ENCODE measurements around the gene SLC16A8.

Gene SLC16A8

GRCh38 chr22:38056969-38057891, 26.8 kb downstream of the SLC16A8 start, which contains the start of gene PICK1:
TSS of gene PICK1 (plus strand) at chr22:38057404. CDS start at chr22:38057810, 406 bp downstream.
- peak; percentile 97 for ATAC-seq
- TF ChIP-seq CSDC2 (CRISPR knock-in tag; IDR thresholded peaks at IDR 0.05): no peak
- no peak for TF ChIP-seq TOX (CRISPR knock-in tag; IDR thresholded peaks at IDR 0.05; ENCODE audit: borderline replicate concordance)
- TF ChIP-seq, protein P1, sequence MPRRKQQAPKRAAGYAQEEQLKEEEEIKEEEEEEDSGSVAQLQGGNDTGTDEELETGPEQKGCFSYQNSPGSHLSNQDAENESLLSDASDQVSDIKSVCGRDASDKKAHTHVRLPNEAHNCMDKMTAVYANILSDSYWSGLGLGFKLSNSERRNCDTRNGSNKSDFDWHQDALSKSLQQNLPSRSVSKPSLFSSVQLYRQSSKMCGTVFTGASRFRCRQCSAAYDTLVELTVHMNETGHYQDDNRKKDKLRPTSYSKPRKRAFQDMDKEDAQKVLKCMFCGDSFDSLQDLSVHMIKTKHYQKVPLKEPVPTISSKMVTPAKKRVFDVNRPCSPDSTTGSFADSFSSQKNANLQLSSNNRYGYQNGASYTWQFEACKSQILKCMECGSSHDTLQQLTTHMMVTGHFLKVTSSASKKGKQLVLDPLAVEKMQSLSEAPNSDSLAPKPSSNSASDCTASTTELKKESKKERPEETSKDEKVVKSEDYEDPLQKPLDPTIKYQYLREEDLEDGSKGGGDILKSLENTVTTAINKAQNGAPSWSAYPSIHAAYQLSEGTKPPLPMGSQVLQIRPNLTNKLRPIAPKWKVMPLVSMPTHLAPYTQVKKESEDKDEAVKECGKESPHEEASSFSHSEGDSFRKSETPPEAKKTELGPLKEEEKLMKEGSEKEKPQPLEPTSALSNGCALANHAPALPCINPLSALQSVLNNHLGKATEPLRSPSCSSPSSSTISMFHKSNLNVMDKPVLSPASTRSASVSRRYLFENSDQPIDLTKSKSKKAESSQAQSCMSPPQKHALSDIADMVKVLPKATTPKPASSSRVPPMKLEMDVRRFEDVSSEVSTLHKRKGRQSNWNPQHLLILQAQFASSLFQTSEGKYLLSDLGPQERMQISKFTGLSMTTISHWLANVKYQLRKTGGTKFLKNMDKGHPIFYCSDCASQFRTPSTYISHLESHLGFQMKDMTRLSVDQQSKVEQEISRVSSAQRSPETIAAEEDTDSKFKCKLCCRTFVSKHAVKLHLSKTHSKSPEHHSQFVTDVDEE (CRISPR knock-in tag; IDR thresholded peaks at IDR 0.05): no peak
- no peak for TF ChIP-seq PATZ1 (CRISPR knock-in tag; IDR thresholded peaks at IDR 0.05; ENCODE audit: borderline replicate concordance)
- TF ChIP-seq, protein P2, sequence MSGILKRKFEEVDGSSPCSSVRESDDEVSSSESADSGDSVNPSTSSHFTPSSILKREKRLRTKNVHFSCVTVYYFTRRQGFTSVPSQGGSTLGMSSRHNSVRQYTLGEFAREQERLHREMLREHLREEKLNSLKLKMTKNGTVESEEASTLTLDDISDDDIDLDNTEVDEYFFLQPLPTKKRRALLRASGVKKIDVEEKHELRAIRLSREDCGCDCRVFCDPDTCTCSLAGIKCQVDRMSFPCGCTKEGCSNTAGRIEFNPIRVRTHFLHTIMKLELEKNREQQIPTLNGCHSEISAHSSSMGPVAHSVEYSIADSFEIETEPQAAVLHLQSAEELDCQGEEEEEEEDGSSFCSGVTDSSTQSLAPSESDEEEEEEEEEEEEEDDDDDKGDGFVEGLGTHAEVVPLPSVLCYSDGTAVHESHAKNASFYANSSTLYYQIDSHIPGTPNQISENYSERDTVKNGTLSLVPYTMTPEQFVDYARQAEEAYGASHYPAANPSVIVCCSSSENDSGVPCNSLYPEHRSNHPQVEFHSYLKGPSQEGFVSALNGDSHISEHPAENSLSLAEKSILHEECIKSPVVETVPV (CRISPR knock-in tag; IDR thresholded peaks at IDR 0.05): no peak
- TF ChIP-seq ZFP3 (CRISPR knock-in tag; IDR thresholded peaks at IDR 0.05): no peak
- TF ChIP-seq ZC3H10 (CRISPR knock-in tag; IDR thresholded peaks at IDR 0.05): no peak
- TF ChIP-seq ZNF70 (CRISPR knock-in tag; IDR thresholded peaks at IDR 0.05): no peak
- TF ChIP-seq TCF4 (CRISPR knock-in tag; IDR thresholded peaks at IDR 0.05; ENCODE audit: borderline replicate concordance): no peak
- TF ChIP-seq OSR1 (CRISPR knock-in tag; IDR thresholded peaks at IDR 0.05): no peak
- TF ChIP-seq RARB (CRISPR knock-in tag; IDR thresholded peaks at IDR 0.05): no peak
- TF ChIP-seq ESRRG (CRISPR knock-in tag; IDR thresholded peaks at IDR 0.05): no peak
- TF ChIP-seq ZNF8 (CRISPR knock-in tag; IDR thresholded peaks at IDR 0.05): no peak
- TF ChIP-seq BACH2 (CRISPR knock-in tag; IDR thresholded peaks at IDR 0.05; ENCODE audit: borderline replicate concordance): no peak

- ATAC-seq: peak; percentile 87
Observed at GRCh38 chr22:38051900-38052862, 31.8 kb downstream of the SLC16A8 start.

DNA sequence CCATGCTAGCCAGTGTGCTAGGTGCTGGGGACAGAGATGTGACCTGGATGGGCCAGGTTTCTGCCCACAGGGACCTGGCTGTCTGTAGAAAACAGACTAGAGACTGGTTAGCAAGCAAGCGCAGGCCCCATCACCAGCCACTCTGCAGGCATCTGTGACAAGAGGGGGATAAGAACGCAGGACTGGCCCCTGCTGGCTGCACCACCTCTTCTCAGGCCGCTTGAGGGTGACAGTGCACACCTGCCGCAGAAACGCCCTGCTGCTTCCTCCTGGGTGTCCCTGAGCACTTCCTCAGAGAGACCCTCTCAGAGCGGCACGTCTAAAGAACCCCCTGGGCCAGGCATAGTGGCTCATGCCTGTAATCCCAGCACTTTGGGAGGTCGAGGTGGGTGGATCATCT, 32.7 kb downstream of the SLC16A8 start:
- no peak for ATAC-seq
- TF ChIP-seq, protein P3, sequence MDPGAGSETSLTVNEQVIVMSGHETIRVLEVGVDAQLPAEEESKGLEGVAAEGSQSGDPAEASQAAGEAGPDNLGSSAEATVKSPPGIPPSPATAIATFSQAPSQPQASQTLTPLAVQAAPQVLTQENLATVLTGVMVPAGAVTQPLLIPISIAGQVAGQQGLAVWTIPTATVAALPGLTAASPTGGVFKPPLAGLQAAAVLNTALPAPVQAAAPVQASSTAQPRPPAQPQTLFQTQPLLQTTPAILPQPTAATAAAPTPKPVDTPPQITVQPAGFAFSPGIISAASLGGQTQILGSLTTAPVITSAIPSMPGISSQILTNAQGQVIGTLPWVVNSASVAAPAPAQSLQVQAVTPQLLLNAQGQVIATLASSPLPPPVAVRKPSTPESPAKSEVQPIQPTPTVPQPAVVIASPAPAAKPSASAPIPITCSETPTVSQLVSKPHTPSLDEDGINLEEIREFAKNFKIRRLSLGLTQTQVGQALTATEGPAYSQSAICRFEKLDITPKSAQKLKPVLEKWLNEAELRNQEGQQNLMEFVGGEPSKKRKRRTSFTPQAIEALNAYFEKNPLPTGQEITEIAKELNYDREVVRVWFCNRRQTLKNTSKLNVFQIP (CRISPR knock-in tag; IDR thresholded peaks at IDR 0.05; ENCODE audit: borderline replicate concordance, low read depth): no peak
- TF ChIP-seq SNAI2 (CRISPR knock-in tag; IDR thresholded peaks at IDR 0.05) (no peak), ARNTL (CRISPR knock-in tag; IDR thresholded peaks at IDR 0.05; ENCODE audit: borderline replicate concordance, low read depth) (no peak), PPARA (CRISPR knock-in tag; IDR thresholded peaks at IDR 0.05; ENCODE audit: borderline replicate concordance) (no peak), OSR1 (CRISPR knock-in tag; IDR thresholded peaks at IDR 0.05) (no peak), ZC3H10 (CRISPR knock-in tag; IDR thresholded peaks at IDR 0.05) (no peak), CSDC2 (CRISPR knock-in tag; IDR thresholded peaks at IDR 0.05) (no peak), ZFP3 (CRISPR knock-in tag; IDR thresholded peaks at IDR 0.05) (no peak), ZFP30 (CRISPR knock-in tag; IDR thresholded peaks at IDR 0.05) (no peak), GLIS3 (CRISPR knock-in tag; IDR thresholded peaks at IDR 0.05) (no peak), PATZ1 (CRISPR knock-in tag; IDR thresholded peaks at IDR 0.05; ENCODE audit: borderline replicate concordance) (no peak)

More at GRCh38 chr22:38051900-38052862, 31.8 kb downstream of the SLC16A8 start:
- no peak for TF ChIP-seq TCF4 (CRISPR knock-in tag; IDR thresholded peaks at IDR 0.05; ENCODE audit: borderline replicate concordance)
- no peak for TF ChIP-seq ISL1 (CRISPR knock-in tag; IDR thresholded peaks at IDR 0.05)
- TF ChIP-seq GLIS3 (CRISPR knock-in tag; IDR thresholded peaks at IDR 0.05): no peak
- TF ChIP-seq ZNF565 (CRISPR knock-in tag; conservative IDR thresholded peaks at IDR 0.05; ENCODE audit: low read depth): no peak
- TF ChIP-seq, protein P3 (CRISPR knock-in tag; IDR thresholded peaks at IDR 0.05; ENCODE audit: borderline replicate concordance, low read depth): no peak
- no peak for TF ChIP-seq ARNTL (CRISPR knock-in tag; IDR thresholded peaks at IDR 0.05; ENCODE audit: borderline replicate concordance, low read depth)
